Type B pancreatic cell (in vitro differentiated cells): ENCODE measurements around the gene CACNA1G. TPM values are rescaled to one million over a fixed set of nuclear protein-coding genes. Genes with fewer than 3 reads are reported as not detected.

ENCODE experiments used
- DNase-seq: peaks from one replicate; pipeline ENCODE4 v3.0.0; 2021; ENCODE audit warnings: mixed read lengths; ENCODE audit not compliant: unreplicated experiment; ENCODE audit errors: extremely low spot score
- H3K27ac Mint-ChIP-seq: 2 replicates; pipeline ENCODE4 v1.8.0; 2021; ENCODE audit warnings: mild to moderate bottlenecking, mixed read lengths
- H3K27me3 Mint-ChIP-seq: 2 replicates; pipeline ENCODE4 v1.8.0; 2021; ENCODE audit warnings: mixed read lengths
- H3K36me3 Mint-ChIP-seq: 2 replicates; pipeline ENCODE4 v1.8.0; 2021; ENCODE audit warnings: mixed read lengths
- H3K4me1 Mint-ChIP-seq: one replicate; pipeline ENCODE4 v1.8.0; 2021; ENCODE audit warnings: mixed read lengths; ENCODE audit not compliant: unreplicated experiment
- H3K4me3 Mint-ChIP-seq: 2 replicates; pipeline ENCODE4 v1.8.0; 2021; ENCODE audit warnings: mild to moderate bottlenecking, mixed read lengths
- H3K9me3 Mint-ChIP-seq: 2 replicates; pipeline ENCODE4 v1.8.0; 2021; ENCODE audit warnings: mixed read lengths
- CTCF ChIP-seq: fragments of 200-600 bp; sonication (generic); conservative IDR thresholded peaks from 2 replicates; pipeline ENCODE4 v1.5.0; 2021; ENCODE audit warnings: antibody characterized with exemption, mild to moderate bottlenecking
- total RNA-seq: library from RNA; stranded (reverse); gene quantifications from 2 replicates; pipeline ENCODE4 v1.2.1, GENCODE V29; 2021; ENCODE audit warnings: low replicate concordance

Gene CACNA1G
- total RNA-seq, 1 donor from 2014 or later = 27.8 TPM

GRCh38 chr17:50635982-50636803, 75.7 kb downstream of the CACNA1G start:
- Mint-ChIP-seq H3K36me3 (no peaks in the 10 kb centered on the region), H3K27me3 (peaks cover 65% of the 10 kb centered on the region), H3K4me3 (peak overlapping the region; percentile 23), H3K9me3 (no peaks in the 10 kb centered on the region), H3K4me1 (peaks cover 26% of the 10 kb centered on the region), H3K27ac (no peak overlapping the region)
- TF ChIP-seq CTCF = no peak
- DNase-seq = no peak

DNA sequence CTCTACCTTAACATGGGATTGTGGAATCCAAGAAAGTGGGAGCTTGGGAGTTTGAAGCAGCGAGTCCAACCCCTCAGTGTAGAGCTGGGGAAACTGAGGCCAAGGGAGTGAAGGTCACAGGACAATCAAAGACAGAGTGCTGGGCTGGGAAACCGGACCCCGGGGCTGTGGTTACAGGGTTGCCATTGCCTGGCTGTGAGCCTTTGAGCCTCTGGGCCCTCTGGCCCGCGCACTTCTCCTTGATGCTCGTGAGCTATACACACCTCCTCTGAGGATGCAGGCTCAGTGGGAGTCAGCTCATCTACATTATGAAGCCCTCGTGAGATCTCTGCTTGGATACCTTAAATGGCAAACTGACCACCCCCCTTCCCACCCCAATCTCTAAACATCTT, 76.3 kb downstream of the CACNA1G start:
- no peak overlapping the region for H3K27ac Mint-ChIP-seq
- peak overlapping the region; percentile 10 for H3K4me3 Mint-ChIP-seq
- H3K36me3 Mint-ChIP-seq = no peaks in the 10 kb centered on the region
- H3K4me1 Mint-ChIP-seq = peaks cover 26% of the 10 kb centered on the region
- TF ChIP-seq CTCF = no peak
- DNase-seq = no peak
- H3K9me3 Mint-ChIP-seq = no peaks in the 10 kb centered on the region
- H3K27me3 Mint-ChIP-seq = peaks cover 61% of the 10 kb centered on the region

GRCh38 chr17:50637829-50638605, 77.5 kb downstream of the CACNA1G start:
- Mint-ChIP-seq H3K27me3 (peaks cover 49% of the 10 kb centered on the region), H3K4me1 (peaks cover 20% of the 10 kb centered on the region), H3K27ac (peak overlapping the region; percentile 34), H3K9me3 (no peaks in the 10 kb centered on the region), H3K36me3 (no peaks in the 10 kb centered on the region), H3K4me3 (peak overlapping the region; percentile 5)
- no peak for TF ChIP-seq CTCF
- DNase-seq = no peak

- Mint-ChIP-seq H3K4me3 (no peak overlapping the region), H3K9me3 (no peaks in the 10 kb centered on the region), H3K4me1 (peaks cover 18% of the 10 kb centered on the region), H3K27me3 (peaks cover 43% of the 10 kb centered on the region), H3K27ac (no peak overlapping the region), H3K36me3 (no peaks in the 10 kb centered on the region)
- no peak for DNase-seq
- no peak for TF ChIP-seq CTCF
Measured at GRCh38 chr17:50638606-50638965, 78.1 kb downstream of the CACNA1G start.

GRCh38 chr17:50638966-50639713, 78.6 kb downstream of the CACNA1G start:
- TF ChIP-seq CTCF = no peak
- H3K27ac Mint-ChIP-seq = peak overlapping the region; percentile 43
- H3K36me3 Mint-ChIP-seq = no peaks in the 10 kb centered on the region
- no peaks in the 10 kb centered on the region for H3K9me3 Mint-ChIP-seq
- peaks cover 38% of the 10 kb centered on the region for H3K27me3 Mint-ChIP-seq
- DNase-seq = no peak
- H3K4me1 Mint-ChIP-seq = peaks cover 16% of the 10 kb centered on the region
- H3K4me3 Mint-ChIP-seq = no peak overlapping the region
